HS-5 (cell line): ENCODE data around the gene HINT2.

Experiments
- DNase-seq: peaks from one replicate; pipeline ENCODE4 v3.0.0-alpha.2; 2012; ENCODE audit warnings: low read depth

HINT2 gene

DNA sequence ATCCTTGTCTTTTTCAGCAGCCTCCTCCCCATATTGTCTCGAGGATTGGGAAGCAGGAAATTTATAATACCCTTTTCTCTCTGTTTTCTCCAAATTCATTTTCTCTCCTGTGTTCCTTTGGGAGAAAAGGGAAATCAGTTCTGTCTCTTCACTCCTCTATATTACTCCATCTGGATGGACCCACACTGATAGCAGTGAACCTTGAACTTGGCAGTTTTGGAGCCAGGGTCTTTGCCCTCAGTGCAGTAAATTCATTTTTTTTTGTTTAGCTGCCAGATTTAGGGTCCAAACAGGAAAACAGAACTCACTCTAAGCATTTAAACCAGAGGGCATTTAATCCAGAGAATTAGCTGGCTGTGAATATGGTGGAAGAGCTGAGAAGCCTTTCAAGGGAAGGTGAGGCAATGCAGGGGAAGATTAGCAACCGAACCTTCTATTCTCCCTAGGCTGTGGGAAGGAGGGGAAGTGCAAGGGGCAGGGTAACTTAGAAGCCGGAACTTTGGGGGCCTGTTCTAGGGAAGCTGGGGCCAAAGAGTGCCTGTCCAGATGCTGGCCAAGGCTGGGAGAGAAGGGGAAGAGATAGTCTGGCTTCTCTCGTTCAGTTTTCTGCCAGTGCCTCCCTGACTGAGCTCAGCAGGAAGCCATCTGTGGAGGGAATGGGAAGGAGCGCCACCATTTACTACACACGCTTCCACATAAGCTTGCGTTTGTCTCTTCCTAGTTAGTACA, 39.8 kb downstream of the HINT2 start:
- no peak for DNase-seq

DNA sequence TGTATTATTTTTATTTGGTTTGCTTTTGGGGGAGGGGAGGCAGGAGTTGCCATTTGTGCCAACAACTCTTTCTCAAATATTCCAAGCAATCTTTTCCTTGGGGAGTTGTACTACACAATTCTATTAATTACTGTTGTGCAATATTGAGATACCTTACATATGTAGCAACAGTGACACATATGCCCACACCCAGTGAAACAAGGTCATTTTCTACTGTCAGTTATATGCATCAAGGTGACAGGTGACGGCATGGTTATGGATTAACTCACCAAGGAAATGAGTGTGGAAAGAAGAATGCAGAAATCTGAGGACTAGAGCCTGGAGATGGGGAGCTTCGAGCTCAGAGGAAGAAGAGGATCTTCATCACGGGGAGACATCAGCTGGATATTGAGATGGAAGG, 42.9 kb downstream of the HINT2 start:
- no peak for DNase-seq

DNA sequence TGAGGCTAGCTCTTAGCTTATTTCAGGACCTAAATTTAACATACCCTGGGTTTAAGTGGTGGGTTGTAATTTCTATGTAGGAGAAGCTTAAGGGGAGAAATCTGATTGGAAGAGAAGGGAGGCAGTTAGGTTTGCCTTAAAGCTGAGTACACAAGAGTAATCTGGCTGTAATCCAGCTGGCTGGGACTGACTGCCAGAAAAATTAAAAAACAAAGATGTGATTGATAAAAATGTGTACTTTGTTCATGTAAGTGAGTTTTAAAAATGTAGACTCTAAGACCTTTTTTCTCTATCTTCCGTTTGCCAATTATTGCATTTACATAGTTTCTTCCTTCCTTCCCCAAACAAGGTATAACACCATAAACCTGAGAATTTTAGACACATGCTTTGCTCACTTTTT, 43.3 kb downstream of the HINT2 start:
- DNase-seq = no peak

GRCh38 chr9:35771075-35771433, 43.8 kb downstream of the HINT2 start:
- no peak for DNase-seq

GRCh38 chr9:35769763-35770162, 45.1 kb downstream of the HINT2 start:
- DNase-seq = no peak

GRCh38 chr9:35767458-35767857, 47.4 kb downstream of the HINT2 start:
- no peak for DNase-seq

DNA sequence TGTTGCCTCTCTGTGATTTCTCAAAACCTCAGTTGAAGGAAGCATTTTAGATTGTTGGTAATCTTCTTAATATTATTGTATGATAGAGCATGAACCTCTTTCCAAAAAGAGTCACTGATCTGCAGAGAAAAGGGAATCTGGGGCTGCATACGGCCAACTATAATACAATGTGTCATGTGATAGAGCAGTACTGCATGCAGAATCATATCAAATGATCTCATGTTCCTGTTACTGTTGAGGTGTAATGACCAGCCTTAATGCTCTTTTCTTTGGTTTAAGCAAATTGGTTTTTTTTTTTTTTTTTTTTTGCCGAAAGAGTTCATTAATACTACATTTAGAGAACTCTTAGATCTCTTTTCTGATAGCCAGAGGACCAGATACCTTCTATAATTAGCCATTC, 47.8 kb downstream of the HINT2 start:
- no peak for DNase-seq

- no peak for DNase-seq
These were observed 51.0 kb downstream of the HINT2 start for GRCh38 chr9:35763803-35764202.

- DNase-seq = no peak
These were observed 51.7 kb downstream of the HINT2 start for GRCh38 chr9:35763181-35763580.
